ENCODE results near the gene BMP2.

BMP2 gene
- 0 to 0.17 (median 0.09) reads per million in 3 donors for total RNA-seq

DNA sequence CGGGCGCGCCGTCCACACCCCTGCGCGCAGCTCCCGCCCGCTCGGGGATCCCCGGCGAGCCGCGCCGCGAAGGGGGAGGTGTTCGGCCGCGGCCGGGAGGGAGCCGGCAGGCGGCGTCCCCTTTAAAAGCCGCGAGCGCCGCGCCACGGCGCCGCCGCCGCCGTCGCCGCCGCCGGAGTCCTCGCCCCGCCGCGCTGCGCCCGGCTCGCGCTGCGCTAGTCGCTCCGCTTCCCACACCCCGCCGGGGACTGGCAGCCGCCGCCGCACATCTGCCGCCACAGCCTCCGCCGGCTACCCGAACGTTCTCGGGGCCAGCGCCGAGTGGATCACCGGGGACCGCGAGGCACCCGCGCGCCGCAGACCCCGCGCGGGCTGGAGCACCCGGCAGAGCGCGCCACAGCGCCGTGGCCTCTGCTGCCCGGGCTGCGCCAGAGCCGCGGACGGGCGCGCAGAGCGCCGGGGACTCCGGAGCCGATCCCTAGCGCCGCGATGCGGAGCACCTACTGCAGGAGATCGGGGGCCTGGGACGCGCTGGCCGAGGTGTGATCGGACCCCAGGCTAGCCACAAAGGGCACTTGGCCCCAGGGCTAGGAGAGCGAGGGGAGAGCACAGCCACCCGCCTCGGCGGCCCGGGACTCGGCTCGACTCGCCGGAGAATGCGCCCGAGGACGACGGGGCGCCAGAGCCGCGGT lies at the start of gene BMP2:
BMP2 (plus strand) TSS at position 151 of the 692 bp plus-strand sequence. CDS start 2,441 bp downstream, outside the sequence.
- Histone ChIP-seq H3K36me3 (ENCODE audit: control insufficient read depth, insufficient read depth, low read length) (no peaks in the 10 kb centered on the region), H3K4me1 (ENCODE audit: control insufficient read depth, insufficient read depth, low read length, poor library complexity, severe bottlenecking) (no peaks in the 10 kb centered on the region), H3K27me3 (replicated peaks; ENCODE audit: control insufficient read depth, insufficient read depth, low read length, poor library complexity, severe bottlenecking) (no peaks in the 10 kb centered on the region), H3K4me3 (ENCODE audit: insufficient read depth, low read depth, low read length, poor library complexity, severe bottlenecking) (no peak within 1 kb of the TSS), H3K9me3 (ENCODE audit: control insufficient read depth, low read length) (no peaks in the 10 kb centered on the region), H3K27ac (ENCODE audit: insufficient read depth, low read length, poor library complexity, severe bottlenecking) (no peak within 1 kb of the TSS)
- no peak for DNase-seq

GRCh38 chr20:6718662-6719368 lies 48.7 kb upstream of the BMP2 start:
- Histone ChIP-seq H3K27ac (ENCODE audit: insufficient read depth, low read length, poor library complexity, severe bottlenecking) (no peak overlapping the region), H3K9me3 (ENCODE audit: control insufficient read depth, low read length) (no peaks in the 10 kb centered on the region), H3K4me1 (ENCODE audit: control insufficient read depth, insufficient read depth, low read length, poor library complexity, severe bottlenecking) (no peaks in the 10 kb centered on the region), H3K27me3 (replicated peaks; ENCODE audit: control insufficient read depth, insufficient read depth, low read length, poor library complexity, severe bottlenecking) (no peaks in the 10 kb centered on the region), H3K36me3 (ENCODE audit: control insufficient read depth, insufficient read depth, low read length) (no peaks in the 10 kb centered on the region), H3K4me3 (ENCODE audit: insufficient read depth, low read depth, low read length, poor library complexity, severe bottlenecking) (no peak overlapping the region)
- DNase-seq: no peak

DNA sequence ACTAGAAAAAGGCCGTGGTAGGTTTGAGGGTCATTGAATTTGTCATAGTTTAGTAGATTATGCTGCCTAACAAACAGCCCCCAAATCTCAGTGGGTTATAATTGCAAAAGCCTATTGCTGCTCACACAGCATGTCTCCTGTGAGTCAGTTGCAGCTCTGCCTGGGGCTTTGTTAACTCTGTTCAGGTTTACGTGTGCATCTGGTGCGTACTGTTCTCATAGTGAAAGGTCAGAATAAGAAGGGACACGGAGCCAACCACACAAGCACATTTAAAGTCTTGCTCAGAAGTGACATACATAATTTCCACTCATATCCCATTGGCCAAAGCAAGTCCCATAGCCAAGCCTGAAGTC lies 48.1 kb upstream of the BMP2 start:
- H3K27ac ChIP-seq (ENCODE audit: insufficient read depth, low read length, poor library complexity, severe bottlenecking): no peak overlapping the region
- H3K9me3 ChIP-seq (ENCODE audit: control insufficient read depth, low read length): no peaks in the 10 kb centered on the region
- DNase-seq: no peak
- no peaks in the 10 kb centered on the region for H3K36me3 ChIP-seq (ENCODE audit: control insufficient read depth, insufficient read depth, low read length)
- no peak overlapping the region for H3K4me3 ChIP-seq (ENCODE audit: insufficient read depth, low read depth, low read length, poor library complexity, severe bottlenecking)
- no peaks in the 10 kb centered on the region for H3K27me3 ChIP-seq (replicated peaks; ENCODE audit: control insufficient read depth, insufficient read depth, low read length, poor library complexity, severe bottlenecking)
- H3K4me1 ChIP-seq (ENCODE audit: control insufficient read depth, insufficient read depth, low read length, poor library complexity, severe bottlenecking): no peaks in the 10 kb centered on the region

- Histone ChIP-seq H3K27ac (ENCODE audit: insufficient read depth, low read length, poor library complexity, severe bottlenecking) (no peak overlapping the region), H3K4me3 (ENCODE audit: insufficient read depth, low read depth, low read length, poor library complexity, severe bottlenecking) (no peak overlapping the region), H3K27me3 (replicated peaks; ENCODE audit: control insufficient read depth, insufficient read depth, low read length, poor library complexity, severe bottlenecking) (no peaks in the 10 kb centered on the region), H3K9me3 (ENCODE audit: control insufficient read depth, low read length) (no peaks in the 10 kb centered on the region), H3K36me3 (ENCODE audit: control insufficient read depth, insufficient read depth, low read length) (no peaks in the 10 kb centered on the region), H3K4me1 (ENCODE audit: control insufficient read depth, insufficient read depth, low read length, poor library complexity, severe bottlenecking) (no peaks in the 10 kb centered on the region)
- no peak for DNase-seq
These were observed 40.7 kb upstream of the BMP2 start for GRCh38 chr20:6726761-6727160.

DNA sequence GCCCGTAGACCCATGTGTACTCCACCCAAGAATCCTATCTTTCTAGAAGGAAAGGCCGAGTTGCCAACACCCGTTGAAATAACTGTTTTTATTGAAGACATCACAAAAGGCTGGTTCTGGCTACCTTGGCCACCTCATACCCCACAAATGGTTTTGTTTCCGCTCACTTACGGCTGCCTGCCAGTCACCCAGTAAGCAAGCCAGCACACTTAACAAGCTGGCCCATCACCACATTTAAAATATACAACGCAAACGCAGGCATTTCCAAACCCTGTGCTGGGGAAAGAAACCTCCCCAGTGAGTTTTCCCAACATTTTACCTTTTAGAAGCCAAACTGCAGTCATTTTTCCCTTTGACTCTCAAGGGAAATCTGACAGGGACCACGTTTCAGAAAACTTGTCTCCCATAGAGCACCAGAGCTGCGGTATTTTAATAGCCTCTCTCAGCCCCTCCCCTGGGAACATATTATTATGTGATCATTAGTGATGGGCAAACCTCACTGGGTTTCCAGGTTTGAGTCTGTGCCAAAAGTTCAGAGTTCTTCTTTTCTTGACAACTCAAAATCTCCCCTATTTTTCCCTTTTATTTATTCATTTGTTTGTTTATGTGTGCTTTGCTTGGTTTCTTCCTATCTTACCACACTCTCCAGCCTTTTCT lies 36.7 kb upstream of the BMP2 start:
- no peaks in the 10 kb centered on the region for H3K4me1 ChIP-seq (ENCODE audit: control insufficient read depth, insufficient read depth, low read length, poor library complexity, severe bottlenecking)
- DNase-seq: no peak
- H3K4me3 ChIP-seq (ENCODE audit: insufficient read depth, low read depth, low read length, poor library complexity, severe bottlenecking): no peak overlapping the region
- no peaks in the 10 kb centered on the region for H3K27me3 ChIP-seq (replicated peaks; ENCODE audit: control insufficient read depth, insufficient read depth, low read length, poor library complexity, severe bottlenecking)
- H3K36me3 ChIP-seq (ENCODE audit: control insufficient read depth, insufficient read depth, low read length): no peaks in the 10 kb centered on the region
- no peaks in the 10 kb centered on the region for H3K9me3 ChIP-seq (ENCODE audit: control insufficient read depth, low read length)
- H3K27ac ChIP-seq (ENCODE audit: insufficient read depth, low read length, poor library complexity, severe bottlenecking): no peak overlapping the region

DNA sequence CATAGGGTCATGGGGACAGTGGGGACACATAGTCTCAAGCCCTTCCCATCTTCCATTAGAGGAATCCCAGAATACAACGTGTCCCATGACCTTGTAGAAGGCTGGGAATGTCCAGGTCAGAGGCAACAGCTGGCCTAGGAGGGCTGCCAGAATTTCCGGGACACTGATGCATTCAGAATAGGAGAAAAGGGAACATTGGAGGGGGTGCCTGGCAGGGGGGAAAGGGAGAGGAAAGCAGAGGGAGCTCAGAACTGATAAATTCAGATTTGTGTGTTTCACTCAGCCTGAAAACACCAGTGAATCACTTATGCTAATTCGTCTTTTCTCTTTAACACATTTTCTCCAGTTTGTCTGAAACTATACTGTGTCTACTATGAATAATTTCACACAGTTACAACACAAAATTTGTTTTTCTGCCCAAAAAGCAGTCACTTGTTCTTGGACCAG lies 35.5 kb upstream of the BMP2 start:
- Histone ChIP-seq H3K27me3 (replicated peaks; ENCODE audit: control insufficient read depth, insufficient read depth, low read length, poor library complexity, severe bottlenecking) (no peaks in the 10 kb centered on the region), H3K9me3 (ENCODE audit: control insufficient read depth, low read length) (no peaks in the 10 kb centered on the region), H3K4me3 (ENCODE audit: insufficient read depth, low read depth, low read length, poor library complexity, severe bottlenecking) (no peak overlapping the region), H3K36me3 (ENCODE audit: control insufficient read depth, insufficient read depth, low read length) (no peaks in the 10 kb centered on the region), H3K27ac (ENCODE audit: insufficient read depth, low read length, poor library complexity, severe bottlenecking) (no peak overlapping the region), H3K4me1 (ENCODE audit: control insufficient read depth, insufficient read depth, low read length, poor library complexity, severe bottlenecking) (no peaks in the 10 kb centered on the region)
- no peak for DNase-seq

DNA sequence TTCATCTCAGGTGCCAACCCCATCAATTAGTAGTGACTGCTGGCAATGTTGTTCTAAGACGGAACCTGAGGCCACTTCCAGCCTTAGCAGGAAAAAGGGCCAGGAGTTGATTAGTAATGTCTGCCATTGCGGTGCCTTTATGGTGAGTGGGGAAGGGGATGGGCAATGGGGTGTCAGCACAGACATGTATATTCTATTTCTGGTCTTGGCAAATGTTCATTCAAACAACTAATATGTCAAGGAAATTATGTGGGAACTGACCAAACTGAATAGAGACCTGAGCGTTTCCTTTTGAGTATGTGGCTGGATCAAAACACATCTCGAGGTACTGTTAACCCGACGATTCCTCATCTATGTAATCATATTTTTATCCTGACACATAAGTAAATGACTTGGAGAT lies 34.6 kb upstream of the BMP2 start:
- Histone ChIP-seq H3K27me3 (replicated peaks; ENCODE audit: control insufficient read depth, insufficient read depth, low read length, poor library complexity, severe bottlenecking) (no peaks in the 10 kb centered on the region), H3K4me1 (ENCODE audit: control insufficient read depth, insufficient read depth, low read length, poor library complexity, severe bottlenecking) (no peaks in the 10 kb centered on the region), H3K4me3 (ENCODE audit: insufficient read depth, low read depth, low read length, poor library complexity, severe bottlenecking) (no peak overlapping the region), H3K9me3 (ENCODE audit: control insufficient read depth, low read length) (no peaks in the 10 kb centered on the region), H3K36me3 (ENCODE audit: control insufficient read depth, insufficient read depth, low read length) (no peaks in the 10 kb centered on the region), H3K27ac (ENCODE audit: insufficient read depth, low read length, poor library complexity, severe bottlenecking) (no peak overlapping the region)
- DNase-seq: no peak

DNA sequence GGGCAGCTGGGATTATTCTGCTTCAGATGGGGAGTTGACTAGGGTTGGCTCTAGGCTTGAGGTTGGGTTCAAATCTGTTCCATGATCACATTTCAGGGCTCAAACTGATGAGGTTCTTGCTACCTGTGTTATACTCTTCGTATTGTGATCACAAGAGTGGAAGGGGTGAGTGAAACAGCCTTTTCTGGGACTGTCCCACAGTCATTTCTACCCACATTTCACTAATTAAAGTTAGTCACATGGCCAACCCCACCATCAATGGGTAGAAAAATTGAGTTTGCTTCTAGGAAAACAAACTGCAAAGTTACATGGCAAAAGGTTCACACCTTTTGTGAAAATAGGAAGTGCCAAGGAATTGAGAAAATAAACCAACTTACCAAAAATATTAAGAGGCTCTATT lies 33.5 kb upstream of the BMP2 start:
- no peaks in the 10 kb centered on the region for H3K4me1 ChIP-seq (ENCODE audit: control insufficient read depth, insufficient read depth, low read length, poor library complexity, severe bottlenecking)
- no peaks in the 10 kb centered on the region for H3K27me3 ChIP-seq (replicated peaks; ENCODE audit: control insufficient read depth, insufficient read depth, low read length, poor library complexity, severe bottlenecking)
- H3K27ac ChIP-seq (ENCODE audit: insufficient read depth, low read length, poor library complexity, severe bottlenecking): no peak overlapping the region
- H3K4me3 ChIP-seq (ENCODE audit: insufficient read depth, low read depth, low read length, poor library complexity, severe bottlenecking): no peak overlapping the region
- DNase-seq: no peak
- H3K36me3 ChIP-seq (ENCODE audit: control insufficient read depth, insufficient read depth, low read length): no peaks in the 10 kb centered on the region
- H3K9me3 ChIP-seq (ENCODE audit: control insufficient read depth, low read length): no peaks in the 10 kb centered on the region

DNA sequence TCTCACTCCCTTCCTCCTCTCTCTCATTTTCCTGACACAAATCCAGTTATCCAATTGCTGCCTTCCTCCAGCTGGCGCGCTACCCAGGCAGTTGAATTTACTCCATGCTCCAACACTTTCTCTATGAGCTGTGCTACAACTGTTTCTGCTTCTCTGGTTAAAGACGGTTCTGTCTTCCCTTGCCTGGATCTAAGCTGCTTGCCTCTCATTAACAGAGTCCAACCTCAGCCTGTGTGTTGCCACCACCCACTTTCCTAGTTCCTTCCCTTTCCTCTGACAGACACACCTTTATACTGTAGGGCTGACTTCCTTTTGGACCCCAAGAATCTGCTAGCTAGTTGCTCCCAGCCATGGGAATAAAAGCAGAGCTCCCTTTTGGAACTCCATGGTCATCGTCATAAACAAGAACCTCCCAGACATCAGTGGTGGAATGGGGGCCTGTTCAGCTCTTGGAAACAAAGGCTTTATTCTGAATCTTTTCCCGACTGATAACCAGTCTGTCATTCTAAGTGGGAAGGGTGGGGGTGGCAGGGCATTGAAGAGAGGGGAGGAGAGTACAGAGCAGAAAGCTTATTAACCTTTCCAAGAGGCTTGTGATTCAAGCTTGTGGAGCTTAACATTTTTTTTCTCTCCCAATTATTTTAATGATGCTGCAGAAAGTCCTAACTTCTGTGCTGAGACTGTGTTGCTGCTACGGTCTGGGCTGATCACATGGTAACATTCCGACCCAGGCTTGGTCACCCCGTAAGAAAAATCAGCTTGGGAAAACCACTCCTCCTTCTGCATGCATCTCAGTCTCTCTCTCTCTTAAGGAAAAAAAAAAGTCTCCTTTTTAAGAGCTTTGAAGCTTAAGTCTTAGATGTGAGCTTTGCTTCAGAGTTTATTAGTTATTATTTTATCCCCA lies 31.3 kb upstream of the BMP2 start:
- Histone ChIP-seq H3K36me3 (ENCODE audit: control insufficient read depth, insufficient read depth, low read length) (no peaks in the 10 kb centered on the region), H3K27ac (ENCODE audit: insufficient read depth, low read length, poor library complexity, severe bottlenecking) (no peak overlapping the region), H3K4me3 (ENCODE audit: insufficient read depth, low read depth, low read length, poor library complexity, severe bottlenecking) (no peak overlapping the region), H3K9me3 (ENCODE audit: control insufficient read depth, low read length) (no peaks in the 10 kb centered on the region), H3K27me3 (replicated peaks; ENCODE audit: control insufficient read depth, insufficient read depth, low read length, poor library complexity, severe bottlenecking) (no peaks in the 10 kb centered on the region), H3K4me1 (ENCODE audit: control insufficient read depth, insufficient read depth, low read length, poor library complexity, severe bottlenecking) (no peaks in the 10 kb centered on the region)
- DNase-seq: no peak

Measured in effector memory CD4-positive, alpha-beta T cell (primary cell).